Endothelial cell of umbilical vein (primary cell): ENCODE data around the gene RNF32. TPM values are rescaled to one million over a fixed set of nuclear protein-coding genes. Genes with fewer than 3 reads are reported as not detected.

Experiments used
- BruUV-seq: library from RNA; stranded (reverse); fragments of 400-500 nt; replicated peaks from 2 replicates; lab custom pipeline; 2021; lab: Mats Ljungman, UMichigan
- CTCF ChIA-PET: fragments of 300-600, 350-600 bp; sonication (Branson Sonifier 250); formaldehyde crosslinking; loops from one replicate; lab custom pipeline; 2021; ENCODE audit warnings: antibody characterized with exemption, inconsistent platforms; lab: Charles Lee
- POLR2A ChIA-PET: fragments of 300-600, 350-600 bp; sonication (Branson Sonifier 250); formaldehyde crosslinking; loops from one replicate; lab custom pipeline; 2021; ENCODE audit warnings: antibody characterized with exemption, inconsistent platforms; lab: Charles Lee
- DNase-seq: peaks from one replicate; pipeline ENCODE4 v3.0.0-alpha.2; 2011; ENCODE audit warnings: low read depth, low spot score
- FAIRE-seq: peaks from 2 replicates; lab custom pipeline; 2011; peaks lifted over from hg19 to GRCh38; lab: Jason Lieb, UNC
- H2AFZ ChIP-seq: 2 replicates; pipeline ENCODE4 v1.6.0; 2012; ENCODE audit warnings: low read depth, low read length, control low read depth, inconsistent platforms
- H3K27ac ChIP-seq: 2 replicates; pipeline ENCODE4 v1.5.1; 2011; ENCODE audit warnings: low read depth, mild to moderate bottlenecking, control low read depth, low read length, moderate library complexity; ENCODE audit not compliant: insufficient read depth
- H3K27me3 ChIP-seq, 2 experiments: 2 replicates each; pipeline versions ENCODE4 v1.6.0 to v1.6.1; 2011; ENCODE audit warnings: low read length in 2 of 2, mixed read lengths in 1 of 2; ENCODE audit not compliant: control insufficient read depth in 2 of 2, insufficient read depth in 2 of 2
- H3K36me3 ChIP-seq, 2 experiments: 2 replicates in 1 of 2; 3 replicates in 1 of 2; pipeline ENCODE4 v1.5.1; 2011; ENCODE audit warnings: low read length in 2 of 2, mild to moderate bottlenecking in 1 of 2, moderate library complexity in 1 of 2; ENCODE audit not compliant: control insufficient read depth in 2 of 2, insufficient read depth in 2 of 2; ENCODE audit errors: extremely low read depth in 1 of 2
- H3K4me1 ChIP-seq: 3 replicates; pipeline ENCODE4 v1.5.1; 2011; ENCODE audit warnings: mild to moderate bottlenecking, low read length; ENCODE audit not compliant: control insufficient read depth, insufficient read depth; ENCODE audit errors: extremely low read depth
- H3K4me2 ChIP-seq: 2 replicates; pipeline ENCODE4 v1.6.1; 2011; ENCODE audit warnings: low read length, control low read depth, mixed read lengths; ENCODE audit not compliant: insufficient read depth
- H3K4me3 ChIP-seq, 3 experiments: fragments of 200-600 bp in 1 of 3; sonication (generic), shearing (Covaris generic) in 1 of 3; replicated peaks in 1 of 3; 2 replicates each; pipeline ENCODE4 v1.5.1; 2011 to 2016; ENCODE audit warnings: control low read depth in 3 of 3, low read length in 3 of 3, mild to moderate bottlenecking in 2 of 3, inconsistent platforms in 1 of 3, low read depth in 1 of 3, moderate library complexity in 1 of 3; ENCODE audit not compliant: insufficient read depth in 1 of 3
- H3K79me2 ChIP-seq: 2 replicates; pipeline ENCODE4 v1.6.0; 2012; ENCODE audit warnings: low read length, inconsistent platforms; ENCODE audit not compliant: control insufficient read depth, insufficient read depth
- H3K9ac ChIP-seq: replicated peaks from 2 replicates; pipeline ENCODE3; 2011; ENCODE audit warnings: low read length, control low read depth; ENCODE audit not compliant: insufficient read depth; ENCODE audit errors: extremely low read depth
- H3K9me1 ChIP-seq: replicated peaks from 3 replicates; pipeline ENCODE4 v1.6.0; 2011; ENCODE audit warnings: mild to moderate bottlenecking, low read length; ENCODE audit not compliant: control insufficient read depth, insufficient read depth; ENCODE audit errors: extremely low read depth
- H3K9me3 ChIP-seq: replicated peaks from 2 replicates; pipeline ENCODE4 v1.5.1; 2012; ENCODE audit warnings: low read length, inconsistent platforms; ENCODE audit not compliant: control insufficient read depth, insufficient read depth
- H4K20me1 ChIP-seq: replicated peaks from 2 replicates; pipeline ENCODE3; 2011; ENCODE audit warnings: mild to moderate bottlenecking, low read length; ENCODE audit not compliant: control insufficient read depth, insufficient read depth; ENCODE audit errors: extremely low read depth
- FOS ChIP-seq: IDR thresholded peaks from 2 replicates; pipeline ENCODE4 v1.6.1; 2011; ENCODE audit warnings: mild to moderate bottlenecking, low read length, moderate library complexity, borderline replicate concordance; ENCODE audit not compliant: insufficient read depth
- GATA2 ChIP-seq: IDR thresholded peaks from 2 replicates; pipeline ENCODE4 v1.7.0; 2011; ENCODE audit warnings: low read depth, mild to moderate bottlenecking, moderate library complexity, mixed read lengths, low read length; ENCODE audit not compliant: insufficient read length, insufficient read depth
- JUN ChIP-seq: IDR thresholded peaks from 2 replicates; pipeline ENCODE4 v1.6.1; 2011; ENCODE audit warnings: borderline replicate concordance, low read depth; ENCODE audit not compliant: insufficient read length, insufficient read depth
- MYC ChIP-seq: IDR thresholded peaks from one replicate; pipeline ENCODE4 v1.6.1; 2011; ENCODE audit warnings: mild to moderate bottlenecking, low read depth, low read length
- POLR2AphosphoS5 ChIP-seq: IDR thresholded peaks from 2 replicates; pipeline ENCODE4 v1.6.1; 2012; ENCODE audit warnings: low read depth, mild to moderate bottlenecking, control low read depth, low read length, moderate library complexity; ENCODE audit not compliant: insufficient read depth
- dilution Hi-C: fragments of 300-500 bp; cut with MboI; formaldehyde crosslinking; loops from one replicate; pipeline ENCODE4 v1.15.0; 2019; ENCODE audit warnings: low sequenced_read_pairs; ENCODE audit not compliant: extremely low pct_ligation_motif_present
- intact Hi-C: fragments of 100-400 bp; cut with micrococcal nuclease; formaldehyde crosslinking; loops from one replicate; pipeline ENCODE4 v1.10.0; 2022
- polyA plus RNA-seq, 4 experiments: library from polyadenylated mRNA; depleted of rRNA in 3 of 4; stranded (reverse) in 3 of 4; unstranded in 1 of 4; fragments of >200 nt; gene quantifications; 2 replicates each; pipeline versions ENCODE4 v1.2.1 to v1.2.3, GENCODE V29; 2011 to 2012; ENCODE audit warnings: missing spikeins in 1 of 4
- total RNA-seq: library from RNA; stranded (reverse); gene quantifications from 2 replicates; pipeline ENCODE4 v1.2.3, GENCODE V29; 2021

RNF32 gene
- total and polyA plus RNA-seq, 2 donors (not counting 3 experiments of a cell fraction or from before 2014, with no cell fraction given), result 0.14 TPM; not detected in 1

GRCh38 chr7:156725936-156726335 is 85.4 kb downstream of the RNF32 start:
- peaks cover 2% of the 10 kb centered on the region for H3K9me1 ChIP-seq
- CTCF ChIA-PET, result interaction anchor here (1.9 kb wide), 1 partner anchor 10 kb away, joined by 6 read pairs; no protein-coding TSS in a partner anchor
- FAIRE-seq, result no peak

More at GRCh38 chr7:156725936-156726335, 85.4 kb downstream of the RNF32 start:
- POLR2A ChIA-PET, result no interaction called here
- TF ChIP-seq MYC, result no peak
- no peak for TF ChIP-seq FOS
- no peak for TF ChIP-seq POLR2AphosphoS5
- TF ChIP-seq JUN, result no peak
- TF ChIP-seq GATA2, result no peak
- no peak overlapping the region for H3K4me2 ChIP-seq
- peaks cover 2% of the 10 kb centered on the region for H3K4me1 ChIP-seq
- DNase-seq, result no peak
- H3K36me3 ChIP-seq, result no peaks in the 10 kb centered on the region
- H3K27me3 ChIP-seq, result no peaks in the 10 kb centered on the region
- no peaks in the 10 kb centered on the region for H3K9me3 ChIP-seq
- no peak overlapping the region for H3K4me3 ChIP-seq
- H3K79me2 ChIP-seq, result no peaks in the 10 kb centered on the region
- no TSS peak for BruUV-seq
- intact Hi-C loops (no loop called here), dilution Hi-C loops (no loop called here)
- H3K27ac ChIP-seq, result no peak overlapping the region
- no peak overlapping the region for H3K9ac ChIP-seq
- H4K20me1 ChIP-seq, result no peaks in the 10 kb centered on the region
- H2AFZ ChIP-seq, result no peak overlapping the region
